ENCODE data around the gene SET.

Gene SET

DNA sequence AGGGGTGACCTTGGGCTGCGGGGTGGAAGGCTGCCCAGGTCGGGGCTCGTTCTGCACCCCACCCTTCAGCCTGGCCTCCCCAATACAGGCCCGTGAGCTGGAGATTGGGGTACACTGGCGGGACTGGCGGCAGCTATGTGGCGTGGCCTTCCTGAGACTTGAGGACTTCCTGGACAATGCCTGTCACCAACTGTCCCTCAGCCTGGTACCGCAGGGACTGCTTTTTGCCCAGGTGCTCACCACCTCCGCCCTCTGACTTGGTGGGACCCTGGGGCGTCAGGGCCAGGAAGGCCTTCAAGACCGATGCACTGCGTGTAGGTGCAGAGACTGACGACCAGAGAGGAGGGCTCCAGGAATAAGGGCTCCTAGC, 24.4 kb downstream of the SET start:
- DNase-seq (ENCODE audit: low read depth) = no peak

DNA sequence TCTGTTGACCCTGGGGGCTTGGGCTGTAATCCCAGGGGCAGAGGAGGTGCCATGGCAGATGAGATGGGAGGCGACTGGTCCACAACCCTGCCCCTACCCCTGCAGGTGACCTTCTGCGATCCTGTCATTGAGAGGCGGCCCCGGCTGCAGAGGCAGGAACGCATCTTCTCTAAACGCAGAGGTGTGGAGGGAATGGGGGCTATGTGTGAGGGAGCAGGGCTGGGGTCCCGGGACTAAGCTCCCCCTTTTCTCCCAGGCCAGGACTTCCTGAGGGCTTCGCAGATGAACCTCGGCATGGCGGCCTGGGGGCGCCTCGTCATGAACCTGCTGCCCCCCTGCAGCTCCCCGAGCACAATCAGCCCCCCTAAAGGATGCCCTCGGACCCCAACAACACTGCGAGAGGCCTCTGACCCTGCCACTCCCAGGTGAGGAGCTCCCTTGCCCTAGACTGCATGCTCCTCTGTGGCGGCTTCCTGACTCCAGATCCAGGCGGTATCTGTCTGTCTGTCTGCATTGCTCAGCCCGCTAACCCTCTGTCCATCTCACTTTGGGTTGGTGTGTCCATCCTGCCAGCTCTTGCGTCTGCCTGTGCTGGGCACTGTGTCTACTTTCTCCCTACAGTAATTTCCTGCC, 25.0 kb downstream of the SET start:
- no peak for DNase-seq (ENCODE audit: low read depth)

DNA sequence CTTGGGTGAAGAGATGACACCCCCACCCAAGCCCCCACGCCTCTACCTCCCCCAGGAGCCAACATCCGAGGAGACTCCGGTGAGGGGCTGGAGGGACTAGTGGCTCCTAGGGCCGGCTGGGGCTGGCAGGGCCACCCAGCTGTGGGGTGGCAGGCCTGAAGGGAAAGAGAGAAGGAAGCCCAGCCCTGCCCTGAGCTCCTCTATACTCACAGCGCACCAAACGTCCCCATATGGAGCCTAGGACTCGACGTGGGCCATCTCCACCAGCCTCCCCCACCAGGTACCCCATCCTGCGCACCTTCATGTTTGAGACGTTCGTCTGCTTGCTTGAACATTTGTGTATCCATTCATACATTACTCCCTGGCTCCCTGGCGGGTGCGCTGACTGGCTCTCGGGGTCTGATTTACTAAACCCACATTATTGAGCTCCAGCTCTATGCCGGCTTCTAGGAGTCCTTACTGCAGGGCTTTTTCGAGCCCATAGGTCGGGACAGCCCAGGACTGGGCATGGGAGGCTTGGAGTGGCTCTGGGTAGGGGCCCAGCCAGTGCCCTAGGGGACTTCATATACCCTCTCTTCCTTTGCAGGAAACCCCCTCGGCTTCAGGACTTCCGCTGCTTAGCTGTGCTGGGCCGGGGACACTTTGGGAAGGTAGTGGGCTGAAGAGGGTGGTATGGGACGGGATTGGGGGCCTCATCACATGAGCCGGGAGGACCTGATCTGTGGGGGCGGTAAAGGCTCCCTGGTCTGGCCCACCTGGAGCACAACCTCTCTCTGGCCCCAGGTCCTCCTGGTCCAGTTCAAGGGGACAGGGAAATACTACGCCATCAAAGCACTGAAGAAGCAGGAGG, 25.8 kb downstream of the SET start:
- no peak for DNase-seq (ENCODE audit: low read depth)

DNA sequence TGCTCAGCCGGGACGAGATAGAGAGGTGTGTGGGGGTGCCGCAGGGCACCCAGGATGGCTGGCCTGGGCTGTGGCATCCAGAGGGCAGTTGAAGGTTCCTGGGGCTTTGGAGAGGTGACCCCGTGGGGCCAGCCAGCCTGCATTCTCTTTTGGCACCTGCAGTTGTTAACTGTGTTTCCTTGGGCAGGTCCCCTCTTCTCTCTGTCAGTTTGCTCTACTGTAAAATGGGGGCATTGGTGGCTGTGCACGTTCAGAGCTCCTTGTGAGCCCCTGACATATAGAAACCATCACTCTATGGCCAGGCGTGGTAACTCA, 26.4 kb downstream of the SET start:
- no peak for DNase-seq (ENCODE audit: low read depth)

DNA sequence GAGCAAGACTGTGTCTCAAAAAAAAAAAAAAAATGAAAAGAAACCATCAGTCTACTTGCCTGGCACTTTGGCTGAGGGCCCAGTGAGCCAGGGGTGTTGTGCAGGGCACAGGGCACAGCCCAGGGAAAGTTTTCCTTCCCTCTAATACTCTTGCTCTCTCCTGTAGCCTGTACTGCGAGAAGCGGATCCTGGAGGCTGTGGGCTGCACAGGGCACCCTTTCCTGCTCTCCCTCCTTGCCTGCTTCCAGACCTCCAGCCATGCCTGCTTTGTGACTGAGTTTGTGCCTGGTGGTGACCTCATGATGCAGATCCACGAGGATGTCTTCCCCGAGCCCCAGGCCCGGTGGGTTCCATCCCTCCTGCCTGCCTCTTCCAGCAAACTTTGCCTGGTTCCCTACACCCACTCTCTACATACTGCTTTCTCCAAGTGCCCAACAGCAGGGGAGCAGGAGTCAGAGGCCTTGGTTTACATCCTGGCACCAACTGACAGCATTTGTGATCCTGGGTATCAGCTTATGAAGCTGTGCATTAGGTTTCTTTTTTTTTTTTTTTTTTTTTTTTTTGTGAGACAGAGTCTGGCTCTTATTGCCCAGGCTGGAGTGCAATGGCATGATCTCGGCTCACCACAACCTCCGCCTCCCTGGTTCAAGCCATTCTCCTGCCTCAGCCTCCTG, 27.7 kb downstream of the SET start:
- no peak for DNase-seq (ENCODE audit: low read depth)

DNA sequence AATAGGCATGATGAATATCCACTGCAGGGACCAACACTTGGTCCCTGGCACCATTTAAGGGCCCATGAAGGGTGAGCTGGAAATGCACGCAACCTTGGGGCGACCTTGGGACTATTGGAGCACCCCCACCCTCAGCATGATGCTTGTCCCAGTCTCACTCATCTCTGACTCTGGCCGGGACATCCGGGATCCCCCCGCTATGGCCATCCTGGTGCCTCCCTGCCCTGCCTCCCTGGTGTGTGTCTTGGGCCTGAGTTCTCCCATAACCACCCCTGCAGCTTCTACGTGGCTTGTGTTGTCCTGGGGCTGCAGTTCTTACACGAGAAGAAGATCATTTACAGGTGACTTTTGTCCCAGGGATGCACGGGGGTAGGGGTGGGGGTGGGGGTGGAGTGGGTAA, 29.0 kb downstream of the SET start:
- no peak for DNase-seq (ENCODE audit: low read depth)

DNA sequence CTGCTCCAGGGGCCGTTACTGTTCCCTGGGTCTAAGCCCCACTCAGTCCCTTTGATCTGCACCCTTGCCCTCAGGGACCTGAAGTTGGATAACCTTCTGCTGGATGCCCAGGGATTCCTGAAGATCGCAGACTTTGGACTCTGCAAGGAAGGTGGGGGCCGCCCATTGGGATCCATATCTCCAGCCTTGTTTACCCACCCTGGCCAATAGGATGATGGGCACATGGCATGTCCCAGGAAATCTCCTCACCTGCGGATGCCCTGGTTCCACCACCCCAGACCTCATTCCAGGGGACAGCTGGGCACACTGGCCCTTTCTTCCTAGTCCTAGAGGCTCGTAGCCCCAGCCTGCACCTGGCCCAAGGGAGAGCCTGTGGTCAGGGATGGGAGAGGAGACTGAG, 29.5 kb downstream of the SET start:
- no peak for DNase-seq (ENCODE audit: low read depth)

DNA sequence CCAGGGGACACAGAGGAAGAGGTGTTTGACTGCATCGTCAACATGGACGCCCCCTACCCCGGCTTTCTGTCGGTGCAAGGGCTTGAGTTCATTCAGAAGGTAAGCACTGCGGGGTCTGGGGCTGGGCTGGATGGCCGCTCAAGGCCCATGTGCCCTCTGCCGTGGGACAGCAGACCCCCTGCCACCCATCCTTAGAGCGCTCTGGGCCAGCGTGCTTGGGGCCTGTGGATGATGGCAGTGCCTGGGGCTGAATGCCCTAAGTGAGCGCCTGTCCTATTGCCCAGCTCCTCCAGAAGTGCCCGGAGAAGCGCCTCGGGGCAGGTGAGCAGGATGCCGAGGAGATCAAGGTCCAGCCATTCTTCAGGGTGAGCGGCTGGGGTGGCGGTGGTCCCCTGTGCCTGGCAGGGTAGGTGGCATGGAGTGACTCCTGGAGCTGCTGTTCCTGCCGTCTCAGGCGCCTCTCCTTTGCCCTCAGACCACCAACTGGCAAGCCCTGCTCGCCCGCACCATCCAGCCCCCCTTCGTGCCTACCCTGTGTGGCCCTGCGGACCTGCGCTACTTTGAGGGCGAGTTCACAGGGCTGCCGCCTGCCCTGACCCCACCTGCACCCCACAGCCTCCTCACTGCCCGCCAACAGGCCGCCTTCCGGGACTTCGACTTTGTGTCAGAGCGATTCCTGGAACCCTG, 31.0 kb downstream of the SET start:
- DNase-seq (ENCODE audit: low read depth) = no peak

DNA sequence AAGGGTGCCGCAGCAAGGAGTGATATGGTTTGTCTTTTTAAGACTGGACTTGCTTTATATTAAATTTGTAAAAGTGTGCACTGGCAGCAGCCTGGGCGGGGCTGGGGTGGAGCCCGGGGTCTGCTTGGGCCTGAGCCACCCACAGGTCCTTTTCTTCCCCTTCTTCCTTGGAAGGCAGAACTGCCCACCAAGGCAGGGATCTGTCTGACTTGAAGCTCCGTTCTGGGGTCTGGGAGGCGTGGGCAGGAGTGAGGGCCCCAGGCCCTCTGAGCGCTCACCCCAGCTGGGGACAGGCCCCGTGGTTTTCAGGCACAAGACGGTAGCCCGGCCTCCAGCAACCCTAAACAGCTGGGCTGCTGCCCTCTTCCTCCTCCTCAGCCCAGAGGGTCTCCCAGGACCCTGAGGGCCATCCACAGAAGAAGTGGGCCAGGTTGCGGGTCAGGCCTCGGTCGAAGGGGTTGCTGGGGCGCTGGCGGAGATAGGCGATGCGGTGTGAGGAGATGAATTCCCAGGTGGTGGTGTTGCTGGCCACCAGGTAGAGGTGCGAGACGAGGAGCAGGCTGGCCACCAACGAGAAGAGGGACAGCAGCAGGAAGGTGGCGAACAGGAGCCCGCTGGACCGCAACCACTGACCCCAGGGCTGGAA, 31.9 kb downstream of the SET start:
- no peak for DNase-seq (ENCODE audit: low read depth)

DNA sequence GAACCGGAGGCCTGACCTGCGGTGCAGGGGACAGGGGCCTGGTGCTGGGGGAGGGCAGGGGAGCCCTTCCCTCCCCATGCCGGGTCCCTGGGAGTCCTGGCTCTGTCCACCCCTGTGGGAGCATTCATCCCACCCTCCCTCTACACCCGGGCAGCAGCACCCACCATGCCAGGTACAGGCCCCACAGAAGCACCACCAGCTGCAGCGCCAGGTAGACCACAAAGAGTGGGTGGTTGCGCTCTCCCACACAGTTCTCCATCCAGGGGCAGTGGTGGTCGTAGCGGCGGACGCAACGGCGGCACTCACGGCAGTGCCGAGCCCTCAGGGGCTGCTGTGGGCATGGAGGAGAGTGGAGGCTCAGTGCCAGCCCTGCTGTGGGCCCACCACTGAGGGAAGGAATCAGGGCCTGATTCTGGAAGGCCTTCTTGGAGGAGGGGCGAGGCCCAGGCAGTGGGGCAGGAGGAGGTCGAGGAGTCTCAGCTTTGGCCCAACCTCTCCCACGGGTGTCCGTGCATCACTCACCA, 32.5 kb downstream of the SET start:
- no peak for DNase-seq (ENCODE audit: low read depth)

DNA sequence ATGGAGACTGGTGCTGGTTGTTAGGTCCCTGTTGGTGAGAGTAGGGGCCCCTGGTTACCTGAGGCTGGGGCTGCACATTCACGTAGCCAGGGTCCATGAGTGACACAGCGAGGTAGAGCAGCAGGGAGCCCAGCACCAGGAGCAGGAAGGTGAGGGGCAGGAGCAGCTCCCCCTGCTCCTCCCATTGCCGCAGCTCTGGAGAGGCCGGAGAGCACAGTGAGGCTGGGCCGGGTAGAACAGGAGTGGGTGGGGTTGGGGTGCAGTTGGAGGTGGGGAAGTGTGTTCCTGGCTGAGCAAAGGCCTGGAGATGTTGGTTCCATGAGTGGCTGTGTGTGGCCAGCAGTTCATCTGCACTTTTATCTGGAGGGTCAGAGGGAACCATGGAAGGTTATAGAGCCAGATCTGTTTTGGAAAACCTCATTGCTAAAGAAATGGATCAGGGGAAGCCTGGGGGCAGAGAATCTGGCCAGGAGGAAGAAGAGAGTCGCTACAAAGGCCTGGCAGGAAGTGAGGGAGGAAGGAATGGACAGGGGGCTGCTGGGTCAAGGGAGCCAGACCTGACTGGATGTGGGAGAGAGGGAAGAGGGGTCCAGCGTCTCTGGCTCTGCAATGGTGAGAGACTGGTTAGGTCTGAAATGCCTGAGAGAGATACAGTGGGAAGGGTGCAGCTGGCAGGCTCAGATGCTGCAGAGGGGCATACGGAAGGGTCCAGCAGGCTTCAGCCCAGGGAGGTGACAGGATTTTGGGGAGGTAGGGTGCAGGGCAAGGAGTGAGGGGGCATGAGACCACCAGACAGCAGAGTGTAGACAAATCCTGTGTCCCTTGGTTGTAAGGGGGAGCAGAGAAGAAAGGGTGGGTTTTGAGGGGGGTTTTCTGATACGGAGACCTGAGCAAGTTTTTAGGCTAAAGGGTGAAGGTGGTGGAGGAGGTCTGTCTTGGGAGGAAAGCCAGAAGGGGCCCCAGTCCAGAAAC, 33.6 kb downstream of the SET start:
- DNase-seq (ENCODE audit: low read depth) = no peak

DNA sequence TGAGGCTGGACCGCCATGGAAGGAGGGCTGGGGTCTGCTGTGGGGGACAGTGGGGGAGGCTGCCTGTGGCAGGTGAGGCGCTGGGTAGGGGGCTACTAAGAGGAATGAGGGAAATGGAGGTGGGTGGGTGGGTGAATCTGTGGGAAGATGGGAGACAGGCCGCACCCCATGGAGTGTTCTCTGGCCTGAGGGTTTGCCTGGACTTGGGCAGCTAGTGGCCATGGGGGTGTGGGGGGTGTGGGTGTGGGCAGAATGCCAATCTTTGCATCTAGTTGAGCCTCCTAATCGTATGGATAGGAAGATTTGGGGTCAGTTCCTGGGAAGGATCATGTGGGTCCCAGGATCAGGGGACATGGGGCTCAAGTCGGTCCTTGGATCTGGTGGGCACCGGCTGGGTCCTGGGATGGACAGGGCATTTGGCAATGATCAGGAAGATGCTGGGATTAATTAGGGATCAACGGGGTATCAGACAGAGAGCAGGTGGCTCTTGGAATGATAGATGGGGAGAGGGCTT, 34.4 kb downstream of the SET start:
- DNase-seq (ENCODE audit: low read depth) = no peak

DNA sequence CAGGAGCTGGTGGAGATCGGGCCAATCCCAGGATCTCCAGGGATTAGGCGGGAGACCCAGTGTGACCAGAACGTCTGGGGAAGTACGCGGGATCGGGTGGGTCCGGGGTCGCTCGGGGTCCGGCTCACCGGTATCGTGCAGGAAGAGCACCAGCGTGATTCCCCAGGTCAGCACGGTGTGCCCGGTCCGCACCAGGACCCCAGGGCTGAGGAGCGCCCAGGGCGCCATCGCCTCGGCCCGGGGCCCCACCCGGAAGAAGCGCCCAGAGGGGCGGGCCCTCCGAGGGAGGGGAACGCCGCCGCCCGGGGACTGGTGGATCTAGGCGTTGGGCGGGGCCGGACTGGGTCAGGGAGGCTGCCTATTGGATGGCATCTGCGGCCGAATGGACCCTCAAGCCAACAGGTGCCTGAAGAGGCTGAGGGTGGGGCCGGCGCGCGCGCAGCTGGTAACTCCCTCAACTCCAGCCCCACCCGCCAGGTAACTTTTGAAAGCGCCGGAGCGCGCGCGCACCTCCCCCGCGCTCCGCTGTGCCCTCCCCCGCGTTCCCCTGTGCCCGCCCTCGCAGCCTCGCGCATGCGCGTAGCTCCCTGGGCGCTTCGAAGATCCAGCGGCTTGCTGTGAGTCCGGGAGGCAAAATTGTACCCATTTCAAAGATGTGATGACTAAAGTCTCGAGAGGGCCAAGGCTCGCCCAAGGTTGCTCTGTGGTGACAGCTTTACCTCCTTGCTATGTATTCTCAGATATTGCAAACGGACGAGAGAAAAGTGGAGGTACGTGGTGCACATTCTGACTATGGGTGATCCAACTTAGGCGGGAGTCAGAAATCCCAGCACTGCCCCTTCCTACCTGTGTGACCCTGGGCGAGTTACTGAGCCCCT, 35.1 kb downstream of the SET start, which contains the start of gene ZDHHC12:
Gene ZDHHC12, minus strand, starts transcription at position 262 of the 878 bp plus-strand sequence. Its CDS starts 34 bp downstream, at position 228.
- DNase-seq (ENCODE audit: low read depth) = peak; percentile 99

DNA sequence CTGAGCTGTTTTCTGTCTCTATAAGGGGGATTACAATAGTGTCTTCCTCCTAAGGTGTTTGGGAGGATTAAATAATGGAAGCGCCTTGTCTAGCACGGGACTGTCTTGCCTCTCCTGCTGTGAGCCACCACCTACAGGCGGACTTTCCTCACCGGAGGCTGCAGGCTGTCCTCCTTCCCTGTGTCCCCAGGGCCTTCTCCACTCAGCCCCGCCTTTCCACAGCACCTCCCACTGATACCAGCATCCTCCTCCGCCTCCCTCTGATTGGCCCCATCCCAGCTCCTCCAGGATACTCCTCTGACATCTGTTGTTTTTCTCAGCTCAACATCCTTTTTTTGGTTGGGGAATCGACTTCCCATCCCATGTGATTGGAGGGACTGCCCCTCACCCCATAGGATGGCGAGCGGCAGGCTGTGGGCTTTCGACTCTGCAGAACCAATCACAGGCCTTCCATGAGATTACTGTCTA, 35.8 kb downstream of the SET start:
- DNase-seq (ENCODE audit: low read depth) = peak; percentile 41

DNA sequence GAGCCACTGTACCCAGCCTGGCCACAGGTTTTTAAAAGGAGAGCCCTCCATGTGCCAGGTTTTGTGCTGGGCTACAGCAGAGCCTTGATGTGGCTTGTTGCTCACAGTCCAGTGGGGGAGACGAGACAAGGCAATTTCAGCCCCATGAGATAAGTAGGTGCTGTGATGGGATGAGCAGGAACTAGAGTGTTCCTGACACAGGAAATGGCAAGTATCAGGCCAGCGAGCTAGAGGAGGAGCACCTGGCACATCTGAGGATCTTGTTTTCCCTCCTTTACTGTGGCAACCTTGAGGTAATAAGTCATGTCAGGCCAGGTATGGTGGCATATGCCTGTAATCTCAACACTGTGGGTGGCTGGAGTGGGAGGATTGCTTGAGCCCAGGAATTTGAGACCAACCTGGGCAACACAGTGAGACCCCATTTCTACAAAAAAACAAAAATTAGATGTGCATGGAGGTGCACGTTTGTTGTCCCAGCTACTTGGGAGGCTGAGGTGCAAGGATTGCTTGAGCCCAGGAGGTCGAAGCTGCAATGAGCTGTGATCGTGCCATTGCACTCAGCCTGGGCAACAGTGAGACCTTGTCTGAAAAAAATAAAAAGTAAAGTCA, 38.7 kb downstream of the SET start:
- no peak for DNase-seq (ENCODE audit: low read depth)

DNA sequence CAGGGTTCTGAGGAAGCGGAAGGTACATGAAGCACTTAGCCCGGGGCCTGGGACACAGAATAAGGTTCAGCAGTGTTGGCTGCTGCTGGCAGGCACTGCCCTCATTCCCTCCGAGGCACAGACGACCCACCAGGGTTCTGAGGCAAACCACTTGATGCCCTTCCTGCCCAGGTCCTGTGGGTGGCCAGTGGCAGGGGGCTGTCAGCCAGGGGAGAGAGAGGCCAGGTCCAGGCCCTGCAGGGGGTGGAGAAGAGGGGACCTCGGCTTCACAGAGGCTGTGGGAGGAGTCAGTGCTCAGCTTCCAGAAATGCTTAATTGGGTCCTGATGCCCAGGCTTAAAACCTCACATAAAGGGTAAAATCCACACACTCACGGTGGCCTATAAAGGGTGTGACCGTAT, 39.3 kb downstream of the SET start:
- no peak for DNase-seq (ENCODE audit: low read depth)

DNA sequence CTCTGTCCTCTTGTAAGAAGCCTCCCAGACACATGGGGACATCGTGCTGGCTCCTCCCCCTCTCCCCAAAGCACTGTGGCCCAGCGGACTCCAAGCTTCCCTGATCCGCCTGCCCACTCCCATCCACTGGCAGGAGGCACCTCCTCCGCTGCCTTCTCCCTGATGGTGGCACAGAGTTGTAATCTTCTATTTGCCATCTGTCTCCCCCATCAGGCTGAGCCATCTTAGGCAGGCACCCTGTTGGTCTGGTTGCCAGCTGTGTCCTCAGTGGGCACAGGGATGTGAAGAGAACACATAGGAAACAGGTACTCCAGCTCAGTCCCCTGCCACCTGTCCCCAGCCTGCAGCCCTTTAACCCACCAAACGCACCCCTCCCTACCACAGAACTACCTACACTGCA, 40.3 kb downstream of the SET start:
- DNase-seq (ENCODE audit: low read depth) = no peak

DNA sequence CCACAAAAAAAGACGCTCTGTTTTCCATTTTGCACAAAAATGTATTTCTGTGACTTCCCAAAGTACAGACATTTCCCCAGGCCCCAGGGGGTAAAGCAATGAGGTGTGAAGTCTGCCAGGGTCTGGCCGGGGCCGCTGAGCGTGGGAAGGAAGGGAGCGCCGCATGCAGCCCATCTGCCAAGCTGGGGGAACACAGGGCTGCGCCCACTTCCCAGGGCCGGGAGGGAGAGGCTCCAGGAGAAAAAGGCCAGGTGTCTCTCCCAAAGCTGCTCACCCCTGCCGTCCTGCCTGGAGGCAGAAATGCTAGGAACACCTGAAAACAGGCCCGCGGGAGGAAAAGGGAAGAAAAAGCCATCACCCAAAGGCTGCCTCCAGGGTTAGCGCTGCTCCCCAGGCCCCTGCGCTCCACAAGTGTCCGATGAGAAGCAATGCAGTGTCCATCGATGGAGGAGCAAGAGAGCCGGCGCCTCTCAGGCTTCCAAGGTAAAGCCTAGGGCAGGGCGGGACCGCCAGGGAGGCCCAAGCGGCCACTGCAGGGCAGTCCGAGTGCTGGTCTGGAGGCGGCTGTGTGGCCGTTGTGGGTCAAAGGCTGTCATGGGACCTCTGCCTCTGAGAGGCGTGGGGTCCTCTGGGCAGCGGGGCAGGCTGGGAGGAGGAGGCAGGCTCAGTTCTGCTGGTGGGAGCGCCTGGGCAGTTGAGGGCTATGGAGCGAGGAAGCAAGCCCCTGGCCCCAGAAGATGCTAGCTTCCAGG, 40.9 kb downstream of the SET start:
- no peak for DNase-seq (ENCODE audit: low read depth)
